DND-41 (cell line): Measurements from ENCODE around the gene SRGAP3.

Source experiments
- ATAC-seq: fragments of 200-7000 bp; cut with Tn5 transposase; 3 replicates; pipeline ENCODE4 v1.9.1; 2021; ENCODE audit warnings: low read depth; ENCODE audit not compliant: insufficient read depth
- DNase-seq: peaks from one replicate; pipeline ENCODE4 v3.0.0-alpha.2; 2020
- H2AFZ ChIP-seq: 2 replicates; pipeline ENCODE4 v1.6.0; 2012; ENCODE audit warnings: low read depth, low read length
- H3K27ac ChIP-seq: 2 replicates; pipeline ENCODE4 v1.5.1; 2012; ENCODE audit warnings: low read length, inconsistent platforms
- H3K27me3 ChIP-seq: fragments of 200-600 bp; sonication (generic); 2 replicates; pipeline ENCODE4 v1.6.0; 2012; ENCODE audit warnings: low read length, mild to moderate bottlenecking, inconsistent platforms; ENCODE audit not compliant: insufficient read depth, poor library complexity
- H3K36me3 ChIP-seq: 2 replicates; pipeline ENCODE4 v1.5.1; 2012; ENCODE audit warnings: low read length, inconsistent platforms; ENCODE audit not compliant: insufficient read depth
- H3K4me1 ChIP-seq: 2 replicates; pipeline ENCODE4 v1.5.1; 2012; ENCODE audit warnings: mild to moderate bottlenecking, low read length; ENCODE audit not compliant: insufficient read depth
- H3K4me2 ChIP-seq: 2 replicates; pipeline ENCODE4 v1.6.0; 2012; ENCODE audit warnings: mild to moderate bottlenecking, moderate library complexity, low read length, inconsistent platforms; ENCODE audit not compliant: insufficient read depth
- H3K4me3 ChIP-seq, 2 experiments: fragments of 200-600 bp in 1 of 2; shearing (Covaris generic) in 1 of 2; 2 replicates each; pipeline ENCODE4 v1.5.1; 2012 to 2016; ENCODE audit warnings: inconsistent platforms in 2 of 2, low read length in 2 of 2, mild to moderate bottlenecking in 2 of 2, low read depth in 1 of 2, moderate library complexity in 1 of 2
- H3K79me2 ChIP-seq: 2 replicates; pipeline ENCODE4 v1.6.0; 2012; ENCODE audit warnings: low read length, inconsistent platforms; ENCODE audit not compliant: insufficient read depth
- H3K9ac ChIP-seq: 2 replicates; pipeline ENCODE4 v1.6.0; 2012; ENCODE audit warnings: low read depth, mild to moderate bottlenecking, inconsistent platforms, low read length, moderate library complexity
- H3K9me3 ChIP-seq: 2 replicates; pipeline ENCODE4 v1.5.1; 2012; ENCODE audit warnings: low read length, moderate library complexity, mild to moderate bottlenecking, inconsistent platforms; ENCODE audit not compliant: insufficient read depth, severe bottlenecking
- H4K20me1 ChIP-seq: 2 replicates; pipeline ENCODE4 v1.6.0; 2012; ENCODE audit warnings: low read length; ENCODE audit not compliant: insufficient read depth
- CTCF ChIP-seq: IDR thresholded peaks from 2 replicates; pipeline ENCODE4 v1.5.1; 2012; ENCODE audit warnings: borderline replicate concordance, low read length, moderate library complexity, mild to moderate bottlenecking; ENCODE audit not compliant: poor library complexity, severe bottlenecking; ENCODE audit errors: extremely low read depth
- EZH2 ChIP-seq: IDR thresholded peaks from 3 replicates; pipeline ENCODE4 v1.6.1; 2012; ENCODE audit warnings: borderline replicate concordance, low read depth, mild to moderate bottlenecking, moderate library complexity, low read length, inconsistent platforms; ENCODE audit not compliant: severe bottlenecking

SRGAP3 gene

GRCh38 chr3:8975081-8976020, 274.1 kb downstream of the SRGAP3 start:
- Histone ChIP-seq H3K27ac (no peak overlapping the region), H3K9me3 (no peaks in the 10 kb centered on the region), H3K27me3 (peaks cover 12% of the 10 kb centered on the region), H3K36me3 (no peaks in the 10 kb centered on the region), H2AFZ (no peak overlapping the region), H3K79me2 (no peaks in the 10 kb centered on the region), H3K4me2 (no peak overlapping the region), H3K4me1 (peaks cover 3% of the 10 kb centered on the region; the same call in 1 of the 2 replicates), H4K20me1 (no peaks in the 10 kb centered on the region), H3K4me3 (no peak overlapping the region), H3K9ac (no peak overlapping the region)
- TF ChIP-seq CTCF (no peak), EZH2 (no peak)
- ATAC-seq (no peak), DNase-seq (no peak)

GRCh38 chr3:8974458-8974857, 275.0 kb downstream of the SRGAP3 start:
- Histone ChIP-seq H3K9ac (no peak overlapping the region), H3K4me2 (no peak overlapping the region), H2AFZ (no peak overlapping the region), H3K79me2 (no peaks in the 10 kb centered on the region), H3K36me3 (no peaks in the 10 kb centered on the region), H3K27ac (no peak overlapping the region), H3K4me3 (no peak overlapping the region), H3K4me1 (peaks cover 3% of the 10 kb centered on the region; the same call in 1 of the 2 replicates), H4K20me1 (no peaks in the 10 kb centered on the region), H3K27me3 (peaks cover 12% of the 10 kb centered on the region), H3K9me3 (no peaks in the 10 kb centered on the region)
- DNase-seq, result no peak
- TF ChIP-seq CTCF (no peak), EZH2 (no peak)
- ATAC-seq, result no peak

- Histone ChIP-seq H4K20me1 (no peaks in the 10 kb centered on the region), H3K4me3 (no peak overlapping the region), H3K27me3 (peaks cover 4% of the 10 kb centered on the region), H3K36me3 (no peaks in the 10 kb centered on the region), H3K4me2 (no peak overlapping the region), H2AFZ (no peak overlapping the region), H3K79me2 (no peaks in the 10 kb centered on the region), H3K9ac (no peak overlapping the region), H3K27ac (no peak overlapping the region), H3K4me1 (peaks cover 3% of the 10 kb centered on the region; the same call in 1 of the 2 replicates), H3K9me3 (no peaks in the 10 kb centered on the region)
- no peak for TF ChIP-seq CTCF
- TF ChIP-seq EZH2, result no peak
- DNase-seq (no peak), ATAC-seq (peak; percentile 47; the same call in 1 of the 3 replicates)
These were observed 276.8 kb downstream of the SRGAP3 start for GRCh38 chr3:8972639-8973038.
